Left renal pelvis (tissue), 4 donors: ENCODE results near the gene GREB1. TPM values are rescaled to one million over a fixed set of nuclear protein-coding genes. Genes with fewer than 3 reads are reported as not detected.

Source experiments
- DNase-seq, 4 donors: peaks; one replicate each; pipeline ENCODE4 v3.0.0-alpha.2; 2013; ENCODE audit warnings: low read depth in 4 of 4, low spot score in 3 of 4
- polyA plus RNA-seq, 4 donors: library from polyadenylated mRNA; unstranded; fragments of 120-200 nt; gene quantifications; one replicate each; pipeline ENCODE4 v1.2.1, GENCODE V29; 2013; ENCODE audit not compliant: insufficient read length in 4 of 4

The GREB1 gene
- polyA plus RNA-seq, 4 donors, result 4.3 to 16.3 (median 12.2) TPM

- DNase-seq, result no peak
Observed at GRCh38 chr2:11577101-11577883, 43.4 kb downstream of the GREB1 start.

GRCh38 chr2:11578081-11578948 lies 44.5 kb downstream of the GREB1 start:
- no peak for DNase-seq

- DNase-seq, result no peak
Observed at GRCh38 chr2:11578986-11579774, 45.3 kb downstream of the GREB1 start.

- no peak for DNase-seq
Observed at GRCh38 chr2:11579867-11580659, 46.2 kb downstream of the GREB1 start.

- no peak for DNase-seq
Observed at GRCh38 chr2:11580697-11581096, 46.9 kb downstream of the GREB1 start.

- DNase-seq, result no peak
Observed at GRCh38 chr2:11581124-11581796, 47.4 kb downstream of the GREB1 start.

- no peak for DNase-seq
Observed at GRCh38 chr2:11581797-11582611, 48.2 kb downstream of the GREB1 start.

GRCh38 chr2:11582612-11582861 lies 48.7 kb downstream of the GREB1 start:
- no peak for DNase-seq

- peak in 1 of 4 donors; percentile 22 for DNase-seq
Observed at GRCh38 chr2:11582862-11583752, 49.3 kb downstream of the GREB1 start.

DNA sequence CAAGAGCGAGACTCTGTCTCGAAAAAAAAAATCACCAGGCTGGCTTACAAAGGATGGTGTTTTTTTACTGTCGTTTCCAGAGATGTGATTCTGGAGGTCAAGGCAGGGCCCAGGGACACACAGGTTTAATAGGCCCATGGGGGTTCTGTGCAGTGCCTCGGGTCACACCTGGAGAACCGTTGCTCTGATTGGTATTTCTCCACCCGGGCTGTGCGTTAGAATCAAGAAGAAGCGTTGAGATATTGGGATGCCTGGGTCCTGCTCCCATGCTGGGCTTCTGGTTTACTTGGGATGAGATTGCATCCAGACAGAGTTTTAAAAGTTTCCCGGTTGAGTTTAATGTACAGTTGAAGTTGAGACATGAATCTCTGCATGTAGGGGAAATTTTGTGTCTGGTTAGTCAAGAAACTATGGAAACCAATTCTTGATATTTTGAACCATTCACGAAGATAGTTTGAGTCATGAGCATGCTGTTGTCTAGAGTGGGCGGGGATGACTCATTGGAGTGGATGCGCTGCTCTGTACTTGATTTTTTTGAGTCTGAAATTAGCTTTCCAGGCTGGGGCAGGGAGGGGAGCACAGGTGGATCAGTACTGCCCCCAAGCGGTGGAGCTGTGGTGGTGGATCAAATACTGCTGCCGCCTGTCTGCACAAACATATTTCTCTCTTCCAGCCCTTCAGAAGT lies 50.1 kb downstream of the GREB1 start:
- DNase-seq, result peak in 1 of 4 donors; percentile 61

GRCh38 chr2:11584525-11585056 lies 50.7 kb downstream of the GREB1 start:
- no peak for DNase-seq

DNA sequence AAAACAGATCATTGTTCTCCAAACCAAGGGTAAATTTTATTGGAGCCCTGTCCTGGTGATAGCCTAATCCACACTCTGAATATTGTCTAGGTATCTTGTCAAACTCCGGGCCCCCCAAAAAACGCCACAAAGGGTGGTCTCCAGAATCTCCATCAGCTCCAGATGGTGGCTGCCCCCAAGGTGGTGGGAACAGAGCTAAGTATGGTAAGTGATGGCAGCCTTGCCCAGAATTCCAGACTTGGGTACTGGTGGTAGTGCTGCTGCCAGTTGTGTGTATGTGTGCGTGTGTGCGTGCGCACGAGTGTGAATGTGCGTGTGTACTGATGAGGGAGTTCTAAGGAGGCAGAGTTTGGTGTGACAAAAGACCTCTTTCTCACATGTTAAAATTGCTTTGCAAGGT lies 51.2 kb downstream of the GREB1 start:
- no peak for DNase-seq

DNA sequence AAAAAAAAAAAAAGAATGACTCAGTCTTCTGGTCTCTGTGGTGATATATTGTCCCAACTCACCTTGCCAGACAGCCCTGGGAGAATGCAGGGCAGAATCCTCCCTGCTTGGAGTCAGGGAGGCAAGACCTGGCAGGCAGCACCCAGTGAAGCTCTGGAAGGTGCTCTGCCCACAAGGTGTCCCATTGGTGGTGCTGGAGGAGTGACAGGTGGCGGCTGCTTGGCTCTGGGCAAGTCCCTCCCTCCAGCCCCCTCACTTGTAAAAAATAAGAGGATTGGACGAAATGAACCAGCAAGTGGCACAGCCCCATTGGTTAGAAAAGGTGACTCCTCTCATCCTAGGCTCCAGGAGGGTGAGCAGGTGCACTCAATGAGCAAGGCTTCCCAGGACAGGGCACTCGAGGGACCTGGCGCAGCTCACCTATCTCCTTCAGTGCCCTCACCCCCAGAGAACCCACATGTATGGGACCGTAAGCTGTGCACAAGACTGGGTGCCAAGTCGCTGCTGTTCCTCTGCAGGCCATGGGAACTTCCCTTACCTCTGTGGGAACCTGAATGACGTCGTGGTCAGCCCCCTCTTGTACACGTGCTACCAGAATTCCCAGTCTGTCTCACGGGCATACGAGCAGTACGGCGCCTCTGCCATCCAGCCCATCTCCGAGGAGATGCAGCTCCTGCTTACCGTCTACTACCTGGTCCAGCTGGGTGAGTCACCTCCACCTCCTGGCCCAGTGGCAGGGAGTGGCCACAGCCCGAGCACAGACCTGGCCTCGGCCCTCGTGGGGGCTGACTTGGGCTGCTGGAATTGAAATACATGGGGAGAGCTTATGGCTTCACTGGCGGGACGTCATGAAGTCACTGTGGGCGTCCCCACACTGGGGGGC lies 54.6 kb downstream of the GREB1 start:
- DNase-seq, result no peak

- no peak for DNase-seq
Observed at GRCh38 chr2:11589316-11589940, 55.6 kb downstream of the GREB1 start.

- DNase-seq, result no peak
Observed at GRCh38 chr2:11590193-11590592, 56.3 kb downstream of the GREB1 start.

- DNase-seq, result no peak
Observed at GRCh38 chr2:11591091-11591490, 57.2 kb downstream of the GREB1 start.
